Measurements from ENCODE around the gene AGFG2. TPM values are rescaled to one million over a fixed set of nuclear protein-coding genes. Genes with fewer than 3 reads are reported as not detected.

AGFG2 gene
- polyA plus RNA-seq, 2 donors, result 15.8 to 37.9 TPM

DNA sequence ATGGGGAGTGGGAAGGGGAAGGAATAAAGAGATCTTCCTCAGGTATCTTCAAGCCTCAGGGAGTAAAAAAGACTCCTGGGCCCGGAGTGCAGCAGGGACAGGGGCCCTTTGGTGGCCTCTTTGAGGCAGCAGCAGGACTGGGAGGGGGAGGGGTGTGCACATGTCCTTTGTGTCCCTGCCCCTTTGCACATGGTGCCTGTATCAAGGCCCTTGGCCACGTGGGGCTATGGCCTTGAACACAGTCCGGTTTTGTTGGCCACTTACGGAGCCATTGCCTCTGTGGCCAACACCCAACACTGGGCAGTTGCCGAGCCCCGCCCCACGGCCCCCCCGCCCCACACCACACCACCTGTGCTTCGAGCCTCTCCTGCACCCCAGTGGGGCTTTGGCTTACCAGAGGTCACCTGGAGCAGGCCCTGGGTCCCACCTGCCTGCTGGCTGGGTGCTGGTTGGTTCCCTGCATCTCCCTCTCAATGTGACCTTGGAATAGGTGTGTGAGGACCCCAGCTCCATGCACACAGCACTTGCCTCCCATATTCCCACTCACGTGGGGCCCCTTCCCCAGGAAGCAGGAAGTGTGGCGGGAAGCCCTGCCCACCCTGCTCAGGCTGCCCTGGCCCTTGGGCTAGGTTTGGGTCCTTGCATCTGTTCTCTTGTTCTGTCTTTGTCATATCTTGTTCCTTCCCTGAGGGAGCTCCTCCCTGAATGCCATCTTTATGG lies 29.3 kb downstream of the AGFG2 start:
- Histone ChIP-seq H3K27ac (ENCODE audit: low read depth in 2 of 2, low read length in 1 of 2) (no peak overlapping the region), H3K4me3 (ENCODE audit: low read depth in 1 of 2, low read length in 2 of 2) (no peak overlapping the region), H3K9me3 (ENCODE audit: control insufficient read depth in 2 of 2, insufficient read depth in 1 of 2, low read depth in 1 of 2, low read length in 1 of 2) (no peaks in the 10 kb centered on the region), H3K27me3 (ENCODE audit: control insufficient read depth in 1 of 2, insufficient read depth in 2 of 2, low read length in 2 of 2) (no peaks in the 10 kb centered on the region), H3K4me1 (ENCODE audit: control insufficient read depth in 2 of 2, insufficient read depth in 2 of 2, low read length in 1 of 2) (peaks cover 4 to 19% of the 10 kb centered on the region in 2 donors), H3K36me3 (ENCODE audit: control insufficient read depth in 2 of 2, insufficient read depth in 2 of 2, low read length in 1 of 2) (peaks cover 0 to 13% of the 10 kb centered on the region in 2 donors)
- WGBS, 2 donors, result 56 to 71% methylated on average over 10 to 11 of the region's 11 CpGs

DNA sequence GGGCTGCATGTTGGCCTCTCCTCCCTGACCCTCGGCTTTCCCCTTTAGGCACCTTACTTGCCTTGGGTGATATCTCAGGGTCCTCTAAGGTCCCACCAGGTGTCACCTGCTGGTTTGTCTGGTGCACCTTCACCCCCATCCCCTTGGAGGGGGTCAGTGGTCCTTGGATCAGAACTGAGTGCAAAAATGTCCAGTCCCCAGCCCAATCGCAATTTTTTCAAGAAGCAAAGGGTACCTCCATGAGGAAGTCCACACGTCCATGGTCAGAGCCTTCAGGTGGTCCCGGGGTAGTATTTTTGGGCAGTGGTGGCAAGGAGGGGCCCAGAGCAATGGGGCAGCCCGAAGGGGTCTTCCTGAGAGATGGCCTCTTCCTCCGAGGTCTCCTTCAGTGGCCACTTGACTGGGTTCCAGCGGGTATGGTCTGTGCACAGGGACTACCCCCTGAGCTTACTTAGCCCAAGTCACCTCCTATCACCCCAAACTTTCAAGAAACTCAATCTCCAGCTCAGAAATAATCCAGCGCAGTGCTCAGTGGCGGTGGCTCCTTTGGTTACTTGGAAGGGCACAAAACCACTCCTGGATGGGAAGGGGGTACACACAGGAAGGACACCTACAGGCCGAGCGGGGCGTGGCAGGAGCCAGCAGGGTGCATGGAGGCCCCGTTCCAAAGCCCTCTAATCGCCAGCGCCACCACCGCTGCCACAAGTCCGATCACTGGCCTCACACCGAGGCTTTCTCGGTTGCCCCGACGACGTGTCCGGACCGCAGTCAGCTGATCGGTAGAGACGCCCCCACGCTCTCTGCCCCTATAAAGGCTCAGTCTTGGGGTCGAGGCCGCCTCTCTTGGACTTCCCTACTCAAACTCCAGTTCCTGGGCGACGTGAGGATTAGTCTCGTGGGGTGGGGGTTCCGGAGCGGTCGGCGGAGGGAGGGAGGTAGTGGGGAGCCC lies 30.2 kb downstream of the AGFG2 start:
- 24 to 25% methylated on average over 34 to 36 of the region's 36 CpGs for whole genome bisulfite sequencing, 2 donors
- Histone ChIP-seq H3K27ac (ENCODE audit: low read depth in 2 of 2, low read length in 1 of 2) (peak overlapping the region in 1 of 2 donors; percentile 50), H3K9me3 (ENCODE audit: control insufficient read depth in 2 of 2, insufficient read depth in 1 of 2, low read depth in 1 of 2, low read length in 1 of 2) (no peaks in the 10 kb centered on the region), H3K4me3 (ENCODE audit: low read depth in 1 of 2, low read length in 2 of 2) (peak overlapping the region in 1 of 2 donors; percentile 30), H3K27me3 (ENCODE audit: control insufficient read depth in 1 of 2, insufficient read depth in 2 of 2, low read length in 2 of 2) (no peaks in the 10 kb centered on the region), H3K36me3 (ENCODE audit: control insufficient read depth in 2 of 2, insufficient read depth in 2 of 2, low read length in 1 of 2) (peaks cover 0 to 14% of the 10 kb centered on the region in 2 donors), H3K4me1 (ENCODE audit: control insufficient read depth in 2 of 2, insufficient read depth in 2 of 2, low read length in 1 of 2) (peaks cover 4 to 19% of the 10 kb centered on the region in 2 donors)

DNA sequence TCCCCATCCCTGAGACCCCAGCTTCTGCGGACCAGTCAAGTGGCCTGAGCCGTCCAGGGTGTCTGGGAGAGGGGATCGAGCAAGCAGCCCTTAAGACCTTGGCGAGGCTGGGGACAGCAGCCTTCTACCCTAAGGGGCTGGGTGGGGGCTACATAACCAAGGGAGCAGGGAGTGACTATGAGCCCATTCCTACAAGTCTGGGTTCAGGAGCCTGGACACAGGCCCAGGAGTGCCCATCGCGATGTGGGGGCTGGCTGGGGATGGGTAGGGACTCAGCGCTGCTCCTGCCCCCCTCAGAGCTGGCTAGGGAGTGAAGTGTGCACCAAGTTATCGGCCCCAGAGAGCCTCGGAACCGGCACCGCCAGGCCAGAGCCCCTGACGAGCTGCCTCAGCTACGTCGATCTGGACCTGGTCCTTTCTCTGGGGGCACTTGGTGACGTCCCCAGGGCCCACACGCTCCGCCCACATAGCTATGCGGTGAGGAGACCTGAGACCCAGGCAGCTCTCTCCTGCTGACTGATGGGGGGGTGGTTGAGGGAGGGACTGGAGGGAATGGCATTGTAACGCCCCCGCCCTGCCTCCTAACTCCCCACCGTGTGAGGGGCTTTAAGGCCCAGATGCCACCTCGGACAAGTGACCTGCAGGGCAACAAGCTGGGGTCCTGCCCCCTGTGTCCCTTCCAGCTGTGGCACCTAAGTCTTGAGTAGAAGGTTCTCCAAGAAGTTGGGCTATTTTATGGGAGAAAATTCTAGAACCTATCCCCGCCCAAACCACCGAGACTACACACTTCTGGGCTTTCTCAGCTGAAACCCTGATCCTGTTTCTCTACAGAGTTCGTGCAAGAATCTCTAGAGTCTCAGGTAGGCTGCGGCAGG lies 32.2 kb downstream of the AGFG2 start:
- WGBS, 2 donors, result 73 to 77% methylated on average over 26 of the region's 26 CpGs
- no peak overlapping the region for H3K27ac ChIP-seq (ENCODE audit: low read depth in 2 of 2, low read length in 1 of 2)
- H3K4me3 ChIP-seq (ENCODE audit: low read depth in 1 of 2, low read length in 2 of 2), result no peak overlapping the region
- no peaks in the 10 kb centered on the region for H3K9me3 ChIP-seq (ENCODE audit: control insufficient read depth in 2 of 2, insufficient read depth in 1 of 2, low read depth in 1 of 2, low read length in 1 of 2)
- peaks cover 4 to 19% of the 10 kb centered on the region in 2 donors for H3K4me1 ChIP-seq (ENCODE audit: control insufficient read depth in 2 of 2, insufficient read depth in 2 of 2, low read length in 1 of 2)
- no peaks in the 10 kb centered on the region for H3K27me3 ChIP-seq (ENCODE audit: control insufficient read depth in 1 of 2, insufficient read depth in 2 of 2, low read length in 2 of 2)
- H3K36me3 ChIP-seq (ENCODE audit: control insufficient read depth in 2 of 2, insufficient read depth in 2 of 2, low read length in 1 of 2), result peaks cover 6 to 24% of the 10 kb centered on the region in 2 donors

DNA sequence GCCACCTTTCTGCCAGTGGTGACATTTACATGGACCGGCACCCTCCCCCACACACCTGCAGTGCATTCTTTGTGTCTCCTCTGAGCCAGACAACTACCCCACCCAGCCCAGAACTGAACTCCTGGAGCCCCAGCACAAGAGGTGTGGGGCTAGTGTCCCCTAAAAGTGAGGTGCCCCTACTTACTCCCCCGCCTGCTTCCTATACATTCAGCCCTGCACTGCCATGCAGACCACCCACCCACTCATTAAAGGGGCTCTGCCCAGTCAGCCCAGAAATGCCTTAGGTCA lies 32.8 kb downstream of the AGFG2 start:
- 88 to 92% methylated on average over 2 of the region's 2 CpGs for WGBS, 2 donors
- Histone ChIP-seq H3K9me3 (ENCODE audit: control insufficient read depth in 2 of 2, insufficient read depth in 1 of 2, low read depth in 1 of 2, low read length in 1 of 2) (no peaks in the 10 kb centered on the region), H3K36me3 (ENCODE audit: control insufficient read depth in 2 of 2, insufficient read depth in 2 of 2, low read length in 1 of 2) (peaks cover 11 to 29% of the 10 kb centered on the region in 2 donors), H3K4me3 (ENCODE audit: low read depth in 1 of 2, low read length in 2 of 2) (no peak overlapping the region), H3K27me3 (ENCODE audit: control insufficient read depth in 1 of 2, insufficient read depth in 2 of 2, low read length in 2 of 2) (no peaks in the 10 kb centered on the region), H3K4me1 (ENCODE audit: control insufficient read depth in 2 of 2, insufficient read depth in 2 of 2, low read length in 1 of 2) (peaks cover 4 to 19% of the 10 kb centered on the region in 2 donors), H3K27ac (ENCODE audit: low read depth in 2 of 2, low read length in 1 of 2) (no peak overlapping the region)

DNA sequence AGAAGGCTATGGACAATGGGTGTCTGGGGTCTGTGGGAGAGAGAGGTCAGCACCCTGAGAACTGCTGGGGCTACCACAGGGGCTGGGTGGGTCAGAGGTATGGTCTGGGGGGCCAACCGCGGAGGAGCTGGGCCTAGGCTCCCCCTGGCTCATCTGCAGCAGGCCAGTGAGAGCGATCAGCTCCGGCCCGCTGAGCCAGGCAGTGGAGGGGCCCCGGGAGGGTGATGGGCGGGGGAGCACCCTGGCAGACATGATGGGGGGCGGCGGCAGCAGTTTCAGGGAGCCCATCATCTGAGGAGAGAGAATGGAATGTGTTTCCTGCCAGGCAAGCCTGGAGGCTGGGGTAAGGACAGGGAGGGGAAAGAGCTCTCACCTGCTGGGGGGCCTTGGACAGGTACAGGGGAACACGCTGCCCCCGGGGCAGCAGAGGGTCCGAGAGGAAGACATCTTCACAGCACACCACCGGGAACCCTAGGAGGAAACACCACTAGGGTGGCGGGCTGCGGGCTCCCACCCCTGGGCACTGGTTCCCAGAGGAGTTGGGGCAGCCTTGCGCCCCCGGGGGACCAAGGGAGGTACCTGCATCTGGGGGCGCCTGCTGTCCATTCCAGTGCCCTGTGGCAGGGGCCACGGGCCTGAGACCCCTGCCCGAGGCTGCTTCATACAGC lies 33.4 kb downstream of the AGFG2 start:
- 80 to 84% methylated on average over 17 to 20 of the region's 20 CpGs for WGBS, 2 donors
- Histone ChIP-seq H3K4me1 (ENCODE audit: control insufficient read depth in 2 of 2, insufficient read depth in 2 of 2, low read length in 1 of 2) (peaks cover 3 to 19% of the 10 kb centered on the region in 2 donors), H3K36me3 (ENCODE audit: control insufficient read depth in 2 of 2, insufficient read depth in 2 of 2, low read length in 1 of 2) (peaks cover 11 to 35% of the 10 kb centered on the region in 2 donors), H3K27me3 (ENCODE audit: control insufficient read depth in 1 of 2, insufficient read depth in 2 of 2, low read length in 2 of 2) (no peaks in the 10 kb centered on the region), H3K27ac (ENCODE audit: low read depth in 2 of 2, low read length in 1 of 2) (no peak overlapping the region), H3K4me3 (ENCODE audit: low read depth in 1 of 2, low read length in 2 of 2) (no peak overlapping the region), H3K9me3 (ENCODE audit: control insufficient read depth in 2 of 2, insufficient read depth in 1 of 2, low read depth in 1 of 2, low read length in 1 of 2) (no peaks in the 10 kb centered on the region)

DNA sequence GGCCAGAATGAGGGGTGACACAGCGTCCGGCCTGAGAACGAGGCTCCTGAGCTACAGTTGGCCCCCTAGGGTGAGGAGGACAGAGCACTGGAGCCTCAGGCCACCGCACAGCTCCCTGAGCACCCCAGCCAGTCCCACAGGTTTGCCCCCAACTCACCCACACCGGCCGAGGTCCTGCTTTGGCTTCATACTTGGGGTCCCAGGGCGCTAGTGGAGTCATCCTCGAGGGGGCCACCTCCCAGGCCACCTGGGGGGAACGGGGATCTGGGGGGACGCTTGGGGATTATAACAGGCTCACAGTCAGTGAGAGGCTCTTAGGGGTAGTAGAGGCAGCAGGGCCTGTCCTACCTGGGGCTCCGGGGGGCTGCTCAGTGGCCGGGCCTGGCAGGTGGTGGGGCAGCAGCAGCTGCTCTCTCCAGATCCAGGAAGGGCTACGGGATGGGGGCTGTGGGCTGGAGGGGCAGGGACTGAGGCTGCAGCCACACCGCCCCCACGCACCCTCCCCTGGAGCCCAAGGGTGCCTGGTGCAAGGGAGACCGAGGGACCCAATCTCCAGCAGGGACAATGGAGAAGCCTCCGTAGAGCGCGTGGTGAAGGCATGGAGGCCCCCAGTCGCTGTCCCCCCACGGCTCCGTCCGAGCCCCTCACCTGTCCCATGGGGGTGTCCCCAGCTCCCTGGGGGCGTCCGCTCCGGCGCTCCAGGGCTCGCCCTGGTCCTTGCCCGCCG lies 34.1 kb downstream of the AGFG2 start:
- peaks cover 11 to 42% of the 10 kb centered on the region in 2 donors for H3K36me3 ChIP-seq (ENCODE audit: control insufficient read depth in 2 of 2, insufficient read depth in 2 of 2, low read length in 1 of 2)

DNA sequence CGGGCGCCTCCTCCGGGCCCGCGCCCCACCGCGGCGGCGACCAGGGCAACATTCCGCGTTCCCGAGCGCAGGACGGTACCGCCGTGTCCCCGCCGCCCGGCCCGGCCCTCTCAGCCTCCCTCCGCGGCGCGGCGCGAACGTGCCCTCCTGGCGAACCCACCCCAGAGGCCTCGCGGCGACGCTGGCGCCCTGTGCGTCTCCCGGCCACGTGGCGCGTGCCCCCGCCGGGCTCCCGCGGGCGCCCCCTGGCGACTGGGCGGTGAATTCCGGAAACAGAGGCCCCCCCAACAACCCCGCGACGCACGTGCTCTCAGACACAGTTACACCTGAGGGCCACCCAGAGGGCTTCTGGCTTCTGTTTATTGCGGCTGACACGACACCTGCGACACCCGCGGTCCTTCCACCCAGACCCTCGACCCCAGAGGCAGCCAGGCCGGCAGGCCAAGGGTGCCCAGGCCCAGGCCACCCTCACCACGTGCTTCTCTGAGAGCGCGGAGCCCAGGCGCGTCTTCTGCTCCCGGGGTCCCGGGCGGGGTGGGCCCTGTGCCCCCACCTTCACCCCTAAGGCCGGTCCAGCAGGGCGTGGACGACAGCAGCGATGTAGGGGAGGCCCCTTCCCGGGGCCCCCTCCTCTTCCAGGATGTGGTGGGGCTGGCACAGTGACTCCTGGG lies 34.8 kb downstream of the AGFG2 start, which contains the start of gene SAP25:
SAP25 (minus strand) TSS at position 210 of the 671 bp plus-strand sequence; CDS start at position 52, 158 bp downstream.
- H3K4me3 ChIP-seq (ENCODE audit: low read depth in 1 of 2, low read length in 2 of 2), result no peak within 1 kb of the TSS
- H3K27me3 ChIP-seq (ENCODE audit: control insufficient read depth in 1 of 2, insufficient read depth in 2 of 2, low read length in 2 of 2), result no peaks in the 10 kb centered on the region
- H3K27ac ChIP-seq (ENCODE audit: low read depth in 2 of 2, low read length in 1 of 2), result no peak within 1 kb of the TSS
- peaks cover 11 to 49% of the 10 kb centered on the region in 2 donors for H3K36me3 ChIP-seq (ENCODE audit: control insufficient read depth in 2 of 2, insufficient read depth in 2 of 2, low read length in 1 of 2)
- 92 to 93% methylated on average over 67 to 70 of the region's 70 CpGs for WGBS, 2 donors
- H3K4me1 ChIP-seq (ENCODE audit: control insufficient read depth in 2 of 2, insufficient read depth in 2 of 2, low read length in 1 of 2), result peaks cover 0 to 19% of the 10 kb centered on the region in 2 donors
- H3K9me3 ChIP-seq (ENCODE audit: control insufficient read depth in 2 of 2, insufficient read depth in 1 of 2, low read depth in 1 of 2, low read length in 1 of 2), result no peaks in the 10 kb centered on the region

More for the DNA sequence above, 34.1 kb downstream of the AGFG2 start:
- WGBS, 2 donors, result 93 to 96% methylated on average over 25 to 30 of the region's 30 CpGs
- H3K27me3 ChIP-seq (ENCODE audit: control insufficient read depth in 1 of 2, insufficient read depth in 2 of 2, low read length in 2 of 2), result no peaks in the 10 kb centered on the region
- no peaks in the 10 kb centered on the region for H3K9me3 ChIP-seq (ENCODE audit: control insufficient read depth in 2 of 2, insufficient read depth in 1 of 2, low read depth in 1 of 2, low read length in 1 of 2)
- H3K4me1 ChIP-seq (ENCODE audit: control insufficient read depth in 2 of 2, insufficient read depth in 2 of 2, low read length in 1 of 2), result peaks cover 0 to 19% of the 10 kb centered on the region in 2 donors
- no peak overlapping the region for H3K27ac ChIP-seq (ENCODE audit: low read depth in 2 of 2, low read length in 1 of 2)
- H3K4me3 ChIP-seq (ENCODE audit: low read depth in 1 of 2, low read length in 2 of 2), result no peak overlapping the region

Data from esophagus (tissue), 2 donors.